HG02678 (cell line): Measurements from ENCODE around the gene TRAK1.
A peak's percentile ranks its signal among the peaks of the same experiment; 100 is the strongest.

ENCODE experiments used
- ATAC-seq: cut with Tn5 transposase; IDR thresholded peaks from one replicate; pipeline ENCODE4 v1.9.1; 2021; ENCODE audit warnings: mild to moderate bottlenecking, moderate library complexity; ENCODE audit not compliant: unreplicated experiment

TRAK1 gene

DNA sequence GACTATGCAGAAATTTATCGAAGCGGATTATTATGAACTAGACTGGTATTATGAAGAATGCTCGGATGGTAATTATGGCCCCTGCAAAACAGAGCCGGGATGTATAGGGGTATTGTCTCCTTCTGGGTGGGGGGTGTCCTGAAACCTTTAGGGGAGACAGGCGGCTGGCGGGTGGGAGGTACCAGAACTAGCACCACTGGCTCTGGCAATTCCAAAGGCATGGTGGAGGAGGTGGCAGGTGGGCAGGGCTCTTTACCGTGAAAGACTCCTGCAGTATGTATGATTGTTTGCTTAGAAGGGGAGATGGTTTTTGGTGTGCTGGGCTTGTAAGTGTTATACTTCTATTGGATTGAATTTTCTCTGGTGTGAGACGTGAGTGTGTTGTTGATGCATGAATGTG, 58.4 kb downstream of the TRAK1 start:
- no peak for ATAC-seq

DNA sequence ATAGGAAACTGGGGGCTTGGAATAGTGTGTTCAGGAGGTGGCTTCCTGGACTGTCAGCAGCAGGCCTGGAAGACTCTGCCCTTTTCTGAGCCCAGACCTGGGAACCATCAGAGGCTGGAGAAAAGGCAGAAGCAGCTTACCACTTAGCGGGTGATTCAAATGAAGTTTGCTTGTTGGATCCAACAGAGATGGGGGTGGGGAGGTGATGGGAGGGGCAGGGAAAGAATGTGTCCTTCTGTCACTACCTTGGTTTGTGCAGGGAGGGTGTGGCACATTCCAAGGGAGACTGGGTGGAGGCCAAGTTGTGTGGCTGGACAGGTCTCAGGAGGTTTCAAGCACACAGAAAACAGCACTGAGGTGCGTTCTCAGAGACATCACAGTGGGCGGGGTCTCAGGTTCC, 58.8 kb downstream of the TRAK1 start:
- ATAC-seq, result no peak

DNA sequence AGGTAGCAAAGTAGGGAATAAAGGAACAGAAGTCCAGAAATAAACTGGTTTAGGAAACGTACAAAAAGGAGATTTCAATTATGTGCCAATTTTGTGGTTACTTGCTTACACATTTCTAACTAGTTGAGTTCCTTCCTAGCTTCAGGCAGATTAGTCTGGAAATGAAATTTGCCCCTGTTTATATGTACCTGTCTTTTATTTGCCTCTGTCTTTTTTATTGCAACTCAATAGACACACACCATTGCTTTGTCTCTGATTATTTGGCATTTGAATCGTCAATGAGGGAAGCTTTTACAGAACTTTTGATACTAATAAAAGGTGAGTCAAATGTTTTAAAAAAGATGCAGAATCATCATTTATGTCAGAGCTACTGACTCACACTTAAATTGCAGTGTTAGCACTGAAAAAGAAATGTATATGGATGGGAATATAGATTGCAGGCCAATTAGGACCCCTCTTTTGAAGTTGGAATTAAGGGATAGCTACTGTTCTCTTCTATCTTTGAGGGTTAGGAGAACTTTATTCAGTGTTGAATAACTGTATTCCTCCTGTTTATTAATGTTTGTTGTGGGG, 60.5 kb downstream of the TRAK1 start:
- no peak for ATAC-seq

DNA sequence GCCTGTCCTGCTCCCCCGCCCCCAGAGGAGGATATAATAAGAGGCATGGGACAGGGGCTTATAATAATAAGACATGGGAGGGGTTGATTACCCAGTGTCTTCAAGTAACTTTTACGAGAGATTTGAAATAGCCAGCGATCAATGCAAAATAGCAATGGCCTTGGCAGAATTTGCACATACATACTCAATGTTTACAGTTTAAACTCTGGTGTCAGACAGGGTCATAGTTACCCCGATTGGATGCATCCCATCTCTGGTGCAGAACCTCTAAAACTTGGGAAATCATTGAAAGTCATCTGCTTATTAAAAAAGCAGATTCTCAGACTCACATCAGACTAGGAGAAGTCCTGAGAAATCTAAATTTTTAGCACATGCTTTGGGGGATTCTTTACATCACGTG, 61.0 kb downstream of the TRAK1 start:
- no peak for ATAC-seq

DNA sequence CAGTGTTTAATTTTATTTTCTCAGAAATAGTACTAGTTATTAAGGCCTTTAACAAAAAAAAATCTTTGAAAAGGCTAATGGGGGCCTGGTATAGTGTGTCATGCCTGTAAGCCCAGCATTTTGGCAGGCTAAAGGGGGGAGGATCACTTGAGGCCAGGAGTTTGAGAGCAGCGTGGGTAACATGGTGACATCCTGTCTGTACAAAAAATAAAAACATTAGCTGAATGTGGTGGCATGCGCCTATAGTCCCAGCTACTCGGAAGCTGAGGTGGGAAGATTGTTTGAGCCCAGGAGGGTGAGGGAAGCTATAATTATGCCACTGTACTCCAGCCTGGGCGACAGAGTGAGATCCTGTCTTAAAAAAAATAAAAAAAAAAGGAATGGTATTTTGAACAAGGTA, 61.9 kb downstream of the TRAK1 start:
- no peak for ATAC-seq

DNA sequence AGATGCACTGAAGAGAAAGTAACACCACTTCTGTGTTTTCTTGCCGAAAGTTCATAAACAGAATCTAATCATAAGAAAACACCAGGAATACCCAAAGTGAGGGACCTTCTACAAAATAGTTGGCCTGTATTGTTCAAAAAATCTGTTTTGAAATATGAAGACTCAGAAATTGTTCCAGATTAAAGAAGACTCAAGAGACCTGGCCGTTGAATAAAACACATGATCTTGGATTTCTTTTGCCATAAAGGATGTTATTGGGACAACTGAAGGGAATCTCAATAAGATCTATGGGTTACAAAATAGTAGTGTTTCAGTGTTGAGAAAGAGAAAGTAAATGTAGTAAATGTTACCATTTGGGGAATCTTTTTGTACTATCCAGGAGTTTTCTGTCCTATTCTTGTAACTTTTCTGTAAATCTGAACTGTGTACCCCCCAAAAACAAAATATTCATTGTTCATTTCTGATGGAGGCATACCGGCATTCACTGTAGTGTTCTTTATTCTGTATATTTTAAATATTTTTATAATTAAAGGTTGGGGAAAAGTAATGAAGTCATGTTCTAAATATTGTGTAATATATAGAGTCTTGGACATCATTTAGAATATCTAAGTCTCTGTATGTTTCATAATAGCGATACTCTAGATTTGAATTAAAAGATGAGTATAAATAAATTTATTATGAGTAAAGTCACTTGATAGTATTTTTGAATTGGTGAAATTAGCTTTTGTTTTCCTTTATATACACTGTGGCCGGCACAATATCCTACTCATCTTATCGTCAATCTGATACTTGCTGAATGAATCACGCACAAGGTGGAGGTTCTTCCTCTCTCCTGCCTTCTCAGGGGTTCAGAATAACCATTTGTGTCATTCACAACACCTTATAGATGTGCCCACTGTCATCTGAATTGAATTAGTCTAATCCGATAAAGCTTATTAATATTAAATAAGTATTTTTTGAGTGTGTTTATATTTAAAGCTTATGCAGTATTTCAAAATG, 66.7 kb downstream of the TRAK1 start:
- no peak for ATAC-seq

DNA sequence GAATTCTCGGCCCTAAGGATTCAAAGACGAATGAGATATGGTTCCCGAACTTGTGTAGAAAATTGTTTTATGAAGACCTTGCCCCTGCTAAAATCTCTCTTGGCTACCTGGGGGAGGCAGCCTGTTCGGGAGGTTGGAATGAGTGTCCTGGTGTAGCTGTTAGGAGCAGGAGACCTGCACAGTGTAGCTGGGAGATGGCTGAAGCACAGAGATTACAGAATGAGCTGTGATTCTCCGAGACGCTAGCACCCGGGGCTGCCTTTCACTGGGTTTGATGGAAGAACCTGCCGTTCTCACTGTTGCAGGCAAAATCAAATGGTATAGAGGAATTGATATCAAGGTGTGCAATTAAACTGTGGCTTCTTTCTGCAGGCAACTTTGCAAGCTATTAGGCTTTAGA, 68.0 kb downstream of the TRAK1 start:
- no peak for ATAC-seq

DNA sequence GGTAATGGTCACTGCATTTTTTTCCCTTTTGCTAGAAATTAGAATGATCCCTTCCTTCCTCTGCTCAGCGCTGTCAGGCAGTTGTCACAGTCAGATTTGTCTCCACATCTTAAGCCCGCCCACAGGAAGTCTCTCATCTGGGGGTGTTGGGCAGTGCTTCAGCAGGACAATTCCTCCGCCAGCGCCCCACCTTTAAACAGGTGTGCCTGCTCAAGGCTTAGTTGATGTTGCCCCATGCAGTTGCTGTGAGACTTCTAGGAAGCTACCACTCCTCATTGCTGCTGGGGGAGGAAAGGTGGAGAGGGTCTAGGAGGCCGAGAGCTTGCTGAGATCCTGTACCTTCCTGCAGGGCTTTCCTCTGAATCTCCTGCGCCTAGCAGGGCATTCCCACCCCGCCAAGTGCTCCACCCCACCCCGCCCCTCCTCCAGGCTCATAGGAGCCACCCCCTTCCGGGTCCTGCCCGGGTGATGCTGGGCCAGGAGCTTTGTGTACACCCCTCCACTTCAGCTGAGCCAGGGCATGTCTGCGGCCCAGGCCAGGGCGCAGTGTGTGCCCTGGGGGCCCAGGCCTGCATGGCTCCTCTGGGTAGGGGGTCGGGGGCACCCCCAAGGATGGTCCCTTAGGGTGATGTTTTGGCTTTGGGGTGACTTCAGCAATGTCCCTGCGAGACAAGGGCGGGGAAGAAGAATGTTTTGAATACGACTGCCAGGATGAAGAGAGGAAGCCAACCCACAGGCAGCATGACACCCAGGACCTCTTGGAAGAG, 68.7 kb downstream of the TRAK1 start:
- peak; percentile 83 for ATAC-seq

DNA sequence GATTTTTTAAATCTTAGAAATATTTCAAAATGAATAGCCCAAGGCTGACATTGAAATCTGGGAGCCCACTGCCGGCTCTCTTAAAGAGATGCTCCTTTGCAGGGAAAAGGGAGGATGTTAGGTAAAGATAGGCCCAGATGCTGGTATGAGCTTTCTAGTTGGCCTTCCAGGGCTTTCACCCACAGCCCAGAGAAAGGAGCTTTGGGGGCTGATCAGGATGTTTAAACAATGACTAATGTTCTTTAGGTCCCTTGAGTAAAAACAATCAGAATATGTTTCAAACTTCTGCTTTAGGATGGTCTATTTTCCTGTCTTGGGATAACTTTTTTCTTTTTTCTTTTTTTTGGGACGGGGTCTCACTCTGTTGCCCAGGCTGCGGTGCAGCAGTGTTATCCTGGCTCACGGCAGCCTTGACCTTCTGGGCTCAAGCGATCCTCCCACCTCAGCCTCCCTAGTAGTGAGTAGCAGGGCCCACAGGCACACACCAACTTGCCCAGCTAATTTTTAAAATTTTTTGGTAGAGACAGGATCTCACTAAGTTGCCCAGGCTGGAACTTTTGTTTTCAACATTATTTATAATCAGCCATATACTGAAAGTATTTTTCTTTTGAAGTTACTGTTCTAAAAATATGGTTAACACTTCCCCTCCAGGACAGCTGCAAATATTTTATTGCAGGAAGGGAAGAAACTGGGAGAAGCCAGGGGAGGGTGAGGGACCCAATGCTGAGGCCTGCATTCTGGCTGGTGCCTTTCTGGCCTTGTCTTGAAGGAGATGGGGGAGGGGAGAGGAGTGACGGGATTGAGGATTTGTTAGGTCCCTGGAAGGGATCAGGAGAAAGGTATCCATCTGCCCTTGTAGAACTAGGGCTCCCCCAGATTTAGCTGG, 70.1 kb downstream of the TRAK1 start:
- ATAC-seq, result no peak

DNA sequence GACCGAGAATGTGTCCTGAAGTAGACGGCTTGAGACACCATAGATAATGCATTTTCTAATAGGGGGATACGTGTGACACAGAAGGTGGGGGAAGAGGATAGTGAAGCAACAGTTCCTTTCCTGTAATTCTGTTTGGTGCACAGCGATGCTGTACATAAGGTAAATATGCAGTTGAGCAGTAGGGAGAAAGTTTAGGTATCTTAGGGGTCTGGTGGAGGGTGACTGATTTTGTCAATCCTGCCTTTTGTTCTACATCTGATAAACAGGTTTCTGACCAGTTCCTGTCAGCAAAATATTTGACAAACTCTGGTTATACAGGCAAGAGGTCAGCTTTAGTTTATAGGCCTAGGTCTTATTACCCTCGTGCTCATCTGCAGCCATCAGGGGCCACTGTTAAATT, 71.3 kb downstream of the TRAK1 start:
- ATAC-seq, result no peak

DNA sequence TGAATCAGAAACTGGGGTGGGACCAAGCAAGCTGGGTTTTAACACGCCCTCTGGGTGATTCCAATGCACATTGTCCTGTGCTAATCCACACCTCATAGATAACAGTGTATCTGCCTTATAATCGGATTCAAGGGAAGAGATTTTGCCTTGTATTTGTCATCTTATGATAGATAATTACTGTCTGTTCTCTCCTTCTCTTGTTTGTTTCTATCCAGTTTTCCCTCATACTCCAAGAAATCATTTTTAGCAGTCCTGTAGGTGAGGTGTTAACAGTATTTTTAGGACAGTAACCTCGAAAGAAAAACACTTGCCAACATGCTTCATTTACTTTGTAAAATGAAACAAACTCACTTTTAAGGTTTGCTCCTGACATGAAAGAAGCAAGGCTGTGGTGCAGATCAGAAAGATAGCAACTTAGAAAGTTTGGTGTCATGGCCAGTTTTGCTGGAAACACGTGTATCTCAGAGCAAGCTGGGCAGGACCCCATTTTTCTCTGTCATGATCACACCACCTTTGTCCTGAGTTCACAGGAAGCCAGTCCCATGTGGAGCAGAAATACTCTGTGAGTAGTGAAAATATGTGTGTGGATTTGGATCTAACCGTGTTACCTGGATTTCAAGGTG, 72.6 kb downstream of the TRAK1 start:
- no peak for ATAC-seq

DNA sequence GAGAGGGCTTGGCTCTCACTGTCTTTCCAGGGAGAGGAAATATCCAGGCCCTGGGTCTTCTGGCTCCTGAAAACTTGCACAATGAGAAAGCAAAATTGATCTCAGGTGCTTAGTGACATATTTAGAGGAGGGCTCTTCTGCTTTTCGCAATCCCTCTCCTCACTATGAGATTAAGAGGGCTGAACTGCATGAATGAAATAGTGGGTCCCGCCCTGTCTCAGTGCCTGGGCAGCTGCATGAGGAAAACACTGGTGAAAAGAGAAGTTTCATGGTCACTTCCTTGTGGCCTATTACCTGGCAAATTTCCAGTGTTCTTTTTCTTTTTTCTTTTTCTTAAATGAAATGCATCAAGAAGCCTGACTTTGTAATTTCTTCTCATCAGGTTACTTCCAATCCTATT, 73.5 kb downstream of the TRAK1 start:
- ATAC-seq, result no peak

DNA sequence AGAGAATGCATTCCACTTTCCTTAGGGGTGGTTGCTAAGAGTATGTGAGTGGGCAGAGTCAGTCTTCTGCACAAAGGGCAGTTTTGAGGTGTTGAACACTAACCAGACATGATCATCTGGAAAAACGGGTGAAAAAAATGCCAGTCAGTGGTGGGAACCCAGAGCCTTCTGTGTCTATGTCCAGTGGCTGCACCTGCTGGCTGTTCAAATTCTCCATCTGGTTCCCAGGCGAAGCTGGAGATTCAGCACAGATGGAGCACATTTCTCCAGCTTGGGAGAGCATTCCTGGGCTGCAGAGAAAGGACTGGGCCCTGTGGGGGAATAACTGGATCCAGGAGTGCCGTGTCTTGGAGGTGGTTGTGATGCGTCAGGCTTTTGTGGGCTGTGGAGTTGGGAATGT, 74.1 kb downstream of the TRAK1 start:
- no peak for ATAC-seq

DNA sequence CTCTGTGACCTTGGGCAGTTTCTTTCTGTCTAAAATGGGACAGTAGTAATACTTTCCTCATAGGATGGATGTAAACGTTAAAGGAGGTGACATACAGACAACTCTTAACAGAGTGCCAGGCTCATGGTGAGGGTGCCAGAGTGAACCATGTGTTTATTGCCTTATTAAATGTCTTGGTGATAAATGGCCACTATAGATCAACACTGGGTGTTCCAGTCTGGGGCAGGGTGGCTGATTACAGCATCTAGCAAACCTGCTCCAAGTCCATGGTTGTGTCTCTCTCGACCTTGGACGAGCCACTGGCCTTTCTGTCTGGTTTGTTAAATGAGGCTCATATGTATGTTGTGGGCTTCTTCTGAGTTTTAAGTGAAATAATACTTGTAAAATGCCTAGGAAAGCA, 75.1 kb downstream of the TRAK1 start:
- no peak for ATAC-seq

DNA sequence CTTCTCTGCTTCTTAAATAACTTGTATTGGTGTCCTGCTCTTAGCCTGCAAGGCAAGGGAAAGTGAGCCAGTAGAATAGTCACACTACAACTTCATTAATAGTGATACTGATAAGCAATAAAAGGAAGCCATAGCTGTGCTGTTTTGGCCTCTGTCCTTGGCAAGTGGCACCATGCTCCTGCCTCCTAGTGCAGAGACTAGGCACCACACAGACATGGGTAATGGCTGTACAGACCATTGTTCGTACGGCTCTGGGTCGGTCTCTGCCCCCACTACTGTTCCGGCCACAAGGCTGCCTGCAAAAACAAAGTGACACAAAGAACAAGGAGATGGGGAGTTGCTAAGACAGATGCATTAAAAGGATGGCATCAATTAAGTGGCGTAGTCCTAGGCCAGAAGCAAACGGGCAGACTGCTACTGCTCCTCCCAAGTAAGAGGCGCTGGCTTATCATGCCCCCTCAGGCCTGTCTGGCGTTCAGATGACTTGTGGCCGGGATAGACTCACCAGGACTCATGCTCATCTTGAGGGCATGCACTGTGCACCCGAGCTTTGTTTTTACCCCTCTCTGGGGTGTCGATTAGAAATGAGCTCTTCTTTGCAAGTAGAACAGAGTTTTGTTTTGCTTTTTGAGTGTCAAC, 75.6 kb downstream of the TRAK1 start:
- no peak for ATAC-seq

DNA sequence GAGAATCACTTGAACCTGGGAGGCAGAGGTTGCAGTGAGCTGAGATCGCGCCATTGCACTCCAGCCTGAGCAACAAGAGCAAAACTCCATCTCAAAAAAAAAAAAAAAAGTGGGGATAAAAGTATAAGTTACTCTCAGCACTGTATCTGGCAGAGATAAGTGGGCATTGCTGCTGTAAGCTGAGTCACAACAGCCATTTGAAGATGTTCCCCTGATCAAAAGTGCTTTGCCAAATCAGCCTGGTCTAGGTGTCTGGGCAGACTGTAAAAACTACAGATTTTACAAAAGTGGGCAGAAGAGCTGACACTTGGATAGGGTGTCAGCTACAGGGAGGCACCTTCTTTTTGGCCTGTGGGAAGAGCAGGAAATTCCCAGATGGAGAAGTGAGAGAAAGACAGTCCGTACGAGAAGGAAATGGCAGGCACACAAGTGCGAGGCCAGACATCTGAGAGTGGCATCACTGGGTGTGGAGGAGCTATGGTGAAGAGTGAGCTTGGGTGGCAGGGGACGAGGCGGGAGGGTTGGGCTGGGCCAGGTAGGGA, 78.5 kb downstream of the TRAK1 start:
- no peak for ATAC-seq

DNA sequence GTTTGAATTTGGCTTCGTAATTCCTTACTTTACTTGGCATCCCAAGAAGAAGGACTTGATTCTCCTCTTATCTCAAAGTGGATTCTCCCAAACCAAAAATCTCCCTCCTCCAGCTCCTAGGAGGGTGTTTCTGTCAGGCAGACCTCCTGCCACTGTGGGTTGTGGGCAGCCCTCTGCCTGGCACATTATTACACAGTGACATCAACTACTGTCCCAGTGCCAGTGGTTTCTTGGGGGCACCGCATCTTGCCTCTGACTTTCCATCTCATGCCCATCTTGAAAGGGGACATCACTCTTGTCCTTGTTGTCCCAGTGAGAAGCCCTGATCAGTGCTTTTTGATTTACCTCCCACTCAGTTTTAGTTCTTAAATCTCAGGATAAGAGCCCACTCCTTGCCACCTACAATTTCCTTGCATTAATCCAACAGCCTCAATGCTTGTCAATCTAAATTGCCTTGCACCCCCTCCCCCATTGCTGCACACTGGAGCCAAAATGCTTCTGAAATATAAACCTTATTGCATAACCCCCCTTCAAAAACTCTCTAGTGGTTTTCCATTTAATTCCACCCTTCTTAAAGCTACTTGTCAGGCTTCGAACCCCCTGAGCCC, 81.0 kb downstream of the TRAK1 start:
- ATAC-seq, result no peak

DNA sequence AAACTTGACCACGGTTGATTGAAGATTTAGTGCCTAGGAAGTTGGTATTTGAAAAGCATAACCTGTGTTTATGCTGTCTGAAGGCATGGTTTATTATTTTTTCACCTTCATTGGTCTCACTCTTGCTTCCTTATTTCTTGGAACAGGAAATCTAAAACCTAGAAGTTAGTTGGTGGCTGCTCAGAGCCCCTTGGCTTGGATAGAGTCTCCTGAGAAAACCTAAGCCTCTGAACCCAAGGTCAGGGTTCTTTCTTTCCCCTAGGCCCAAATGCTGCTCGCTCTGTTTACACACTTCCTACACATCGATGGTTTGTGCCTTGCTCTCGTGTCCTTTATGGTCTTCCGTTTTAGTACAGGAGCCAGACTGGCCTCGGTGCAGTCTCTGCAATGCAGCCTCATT, 82.2 kb downstream of the TRAK1 start:
- ATAC-seq, result no peak
